H1 (cell line): ENCODE data around the gene NIPAL4.

Source experiments
- CTCF ChIP-seq, 3 experiments: IDR thresholded peaks; 1 replicate in 2 of 3; 2 replicates in 1 of 3; pipeline versions ENCODE4 v1.5.1 to v1.6.1; 2011; ENCODE audit warnings: low read length in 3 of 3, mild to moderate bottlenecking in 3 of 3, inconsistent platforms in 2 of 3, low read depth in 1 of 3, moderate library complexity in 1 of 3; ENCODE audit not compliant: insufficient read depth in 1 of 3; ENCODE audit errors: control extremely low read depth in 1 of 3
- JUND ChIP-seq: IDR thresholded peaks from 2 replicates; pipeline ENCODE4 v1.6.1; 2011; ENCODE audit warnings: mild to moderate bottlenecking, improper control_type of control experiment, low read length
- YY1 ChIP-seq: IDR thresholded peaks from 2 replicates; pipeline ENCODE4 v1.6.1; 2011; ENCODE audit warnings: low read depth, mild to moderate bottlenecking, low read length
- TF ChIP-seq, protein P1 (sequence below): IDR thresholded peaks from 2 replicates; pipeline ENCODE4 v1.6.1; 2012; ENCODE audit warnings: inconsistent platforms

DNA sequence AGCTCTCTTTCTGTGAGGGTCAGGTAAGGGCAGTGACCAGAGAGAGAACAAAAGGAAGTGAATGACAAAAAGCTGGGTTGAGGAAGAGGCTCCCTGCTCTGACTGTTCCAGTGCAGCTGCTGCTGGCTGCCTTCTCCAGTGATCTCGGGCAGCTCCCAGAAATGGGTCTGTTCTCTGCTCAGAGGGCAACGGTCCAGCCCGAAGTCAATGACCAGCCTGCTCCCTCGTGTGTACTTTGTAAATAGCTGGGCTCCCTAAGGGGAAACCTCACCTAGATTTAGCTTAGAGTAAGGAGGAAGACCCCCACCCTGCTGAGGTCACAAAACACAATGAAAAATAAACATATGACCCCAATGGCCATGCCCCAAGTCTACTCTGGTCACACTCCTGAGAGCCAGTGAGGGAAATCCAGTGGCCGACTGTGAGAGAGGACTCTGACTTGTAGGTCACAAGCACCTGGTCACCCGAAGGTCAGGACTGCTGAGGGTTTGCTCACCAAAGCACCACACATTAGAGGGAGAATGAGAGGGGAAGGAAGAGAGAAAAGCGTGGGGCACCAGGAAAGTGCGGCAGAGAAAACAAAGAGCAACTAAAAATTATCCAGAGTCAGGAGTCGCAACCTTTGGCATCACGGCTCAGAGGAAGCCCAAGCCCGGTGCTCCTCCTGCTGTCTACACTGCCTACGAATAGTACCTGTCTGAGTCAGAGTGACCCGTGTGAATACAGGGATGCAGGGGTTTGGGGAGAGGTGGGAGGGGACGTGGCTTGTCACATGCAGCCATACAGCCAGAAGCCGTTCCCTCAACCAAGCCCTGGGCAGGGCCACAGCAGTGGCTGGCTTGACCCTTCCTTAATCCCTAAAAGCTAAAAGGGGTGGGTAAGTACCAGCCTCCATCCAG lies 19.8 kb downstream of the NIPAL4 start:
- TF ChIP-seq JUND (no peak), YY1 (no peak), CTCF (IDR thresholded peaks at IDR 0.05; ENCODE audit: control extremely low read depth in 1 of 3, insufficient read depth in 1 of 3, low read depth in 1 of 3, low read length in 3 of 3) (no peak)
- TF ChIP-seq, protein P1, sequence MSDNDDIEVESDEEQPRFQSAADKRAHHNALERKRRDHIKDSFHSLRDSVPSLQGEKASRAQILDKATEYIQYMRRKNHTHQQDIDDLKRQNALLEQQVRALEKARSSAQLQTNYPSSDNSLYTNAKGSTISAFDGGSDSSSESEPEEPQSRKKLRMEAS, result no peak
